ENCODE measurements around the gene SLC4A5.

The SLC4A5 gene

DNA sequence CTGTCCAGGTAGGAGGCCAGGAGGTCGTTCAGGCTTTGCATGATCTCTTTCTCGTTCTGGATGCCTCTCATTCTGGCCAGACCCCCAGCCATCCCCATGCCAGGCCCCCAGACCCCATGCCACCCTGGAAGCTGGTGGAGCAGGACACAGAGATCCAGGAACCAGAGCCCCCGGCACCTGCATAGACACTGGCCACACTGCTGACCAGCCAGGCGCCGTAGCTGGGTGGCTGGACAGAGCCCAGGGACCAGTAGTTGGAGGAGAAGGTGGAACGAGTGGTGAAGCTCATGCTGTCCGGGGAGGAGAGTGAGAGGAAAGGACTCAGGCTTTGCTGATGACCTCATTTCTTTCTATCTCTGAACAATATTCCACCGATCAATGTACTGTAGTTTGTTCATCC is 35.5 kb downstream of the SLC4A5 start:
- DNase-seq, result no peak

DNA sequence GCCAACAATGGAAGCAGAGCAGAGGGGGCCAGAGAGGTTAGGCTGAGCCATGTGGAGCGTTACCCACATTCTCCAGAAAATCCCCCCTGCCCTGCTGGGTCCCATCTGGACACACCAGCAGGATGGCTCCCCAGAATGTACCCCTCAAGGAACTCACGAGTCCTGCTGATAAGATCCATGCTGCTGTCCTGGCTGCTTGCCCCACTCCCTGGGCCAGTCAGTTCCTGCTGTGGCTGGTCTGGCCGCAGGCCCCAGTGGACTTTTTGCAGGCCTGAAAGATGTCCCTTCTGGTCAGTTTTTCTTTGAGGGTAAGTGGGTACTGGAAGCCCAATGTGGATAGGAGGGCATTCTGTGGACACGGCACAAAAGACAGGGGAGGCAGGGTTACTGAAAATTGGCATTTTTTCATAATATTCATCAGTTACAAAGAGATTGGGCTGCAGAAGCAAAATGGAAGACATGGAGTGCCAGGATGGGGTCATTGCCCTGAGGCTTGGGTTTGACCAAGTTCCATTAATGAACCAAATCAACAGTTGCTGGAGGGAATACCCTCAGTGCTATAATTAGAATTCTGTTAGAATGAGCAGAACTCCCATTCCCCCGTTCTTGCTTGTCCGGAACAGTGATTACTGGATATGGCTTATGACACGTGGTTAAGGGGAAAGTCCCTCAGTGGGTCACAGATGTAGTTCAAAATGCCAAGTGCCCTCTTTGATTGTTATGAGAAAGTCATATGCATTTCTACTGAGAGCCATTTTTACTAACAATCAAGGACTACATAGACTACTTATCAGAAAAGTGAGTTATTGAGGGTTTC is 38.7 kb downstream of the SLC4A5 start:
- no peak for DNase-seq

DNA sequence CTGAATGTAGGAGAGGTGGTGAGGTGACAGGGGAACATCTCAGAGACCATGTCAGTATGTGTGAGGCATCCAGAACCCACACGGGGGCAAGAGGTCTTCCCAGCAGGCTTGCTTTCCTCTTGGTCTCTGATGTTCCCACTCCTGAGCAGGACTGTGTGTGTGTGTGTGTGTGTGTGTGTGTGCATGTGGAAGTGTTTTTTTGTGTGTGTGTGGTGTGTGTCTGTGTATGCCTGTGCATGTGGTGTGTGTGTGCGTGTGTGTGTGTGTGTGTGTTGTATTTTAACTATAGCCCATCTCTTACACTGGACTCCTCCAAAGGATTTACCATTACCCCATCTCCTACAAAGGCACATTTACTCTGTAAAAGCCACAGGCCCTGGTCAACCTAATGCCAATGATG is 40.4 kb downstream of the SLC4A5 start:
- no peak for DNase-seq

DNA sequence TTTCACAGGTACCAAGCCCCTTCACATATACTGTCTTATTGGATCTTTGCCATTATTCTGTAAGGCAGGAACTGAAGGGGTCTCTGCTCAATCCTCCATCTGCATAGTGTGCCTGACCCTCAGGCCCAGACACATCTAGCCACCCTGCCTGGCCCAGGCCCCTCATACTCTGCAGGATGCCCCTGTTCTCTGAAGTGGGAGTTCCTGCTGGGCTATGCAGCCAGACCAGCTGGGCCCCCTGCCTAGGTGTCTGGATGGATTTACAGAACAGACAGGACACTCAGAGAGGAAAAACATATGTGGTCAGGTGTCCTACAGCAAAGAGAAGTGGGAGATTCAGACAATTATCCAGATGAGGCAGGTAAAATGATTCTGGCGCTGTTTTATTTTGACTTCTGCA is 42.0 kb downstream of the SLC4A5 start:
- no peak for DNase-seq

DNA sequence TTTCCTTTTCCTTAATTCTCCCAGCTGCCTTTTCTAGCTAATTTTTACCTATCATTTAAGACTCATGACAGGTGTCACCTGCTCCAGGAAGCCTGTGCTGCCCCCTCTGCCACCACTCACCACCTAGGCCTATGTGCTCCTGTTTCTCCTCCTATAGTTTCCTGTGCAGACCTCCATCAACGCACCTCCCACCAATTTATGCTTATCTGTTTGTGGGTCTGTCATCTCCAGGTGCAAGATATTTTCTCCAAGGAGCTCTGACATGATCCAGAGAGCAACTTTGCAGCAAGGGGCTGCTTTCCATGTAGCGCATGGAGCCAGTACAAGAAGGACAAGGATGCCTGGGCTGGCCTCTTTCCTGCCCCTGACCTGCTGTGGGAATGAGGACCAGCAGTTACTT is 42.7 kb downstream of the SLC4A5 start:
- DNase-seq, result no peak

DNA sequence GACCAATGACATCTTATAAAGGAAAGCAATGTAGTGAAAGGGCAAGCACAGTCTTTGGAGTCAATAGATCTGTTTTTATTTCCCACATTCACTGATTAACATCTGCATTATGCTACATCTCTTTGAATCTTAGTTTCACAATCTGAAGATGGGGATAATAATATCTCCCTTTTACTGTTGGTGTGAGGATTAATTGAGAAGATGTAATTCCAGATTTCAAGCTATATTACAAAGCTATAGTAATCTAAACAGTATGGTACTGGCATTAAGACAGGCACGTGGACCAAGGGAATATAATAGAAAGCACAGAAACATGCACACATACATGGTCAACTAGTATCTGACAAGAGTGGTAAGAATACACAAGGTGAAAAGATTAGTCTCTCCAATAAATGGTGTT is 45.3 kb downstream of the SLC4A5 start:
- no peak for DNase-seq

DNA sequence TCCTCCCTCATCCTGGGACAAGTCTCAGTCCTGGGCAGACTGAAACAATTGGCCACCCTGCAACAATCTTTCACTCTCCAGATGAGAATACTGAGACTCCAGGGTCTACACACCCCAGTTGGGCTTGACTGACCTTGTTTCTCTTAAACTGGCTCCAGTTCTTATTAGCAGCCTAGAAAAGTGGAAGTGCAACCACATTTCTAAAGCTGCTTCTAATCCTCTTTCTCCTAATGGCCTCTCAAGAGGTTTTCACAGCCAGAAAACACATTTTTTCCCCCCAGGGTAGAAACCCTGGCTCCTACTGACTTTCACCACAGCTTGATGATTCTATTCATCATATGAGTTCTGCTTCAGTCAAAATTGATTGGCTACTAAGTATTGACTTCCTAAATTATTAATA is 45.8 kb downstream of the SLC4A5 start:
- DNase-seq, result no peak

DNA sequence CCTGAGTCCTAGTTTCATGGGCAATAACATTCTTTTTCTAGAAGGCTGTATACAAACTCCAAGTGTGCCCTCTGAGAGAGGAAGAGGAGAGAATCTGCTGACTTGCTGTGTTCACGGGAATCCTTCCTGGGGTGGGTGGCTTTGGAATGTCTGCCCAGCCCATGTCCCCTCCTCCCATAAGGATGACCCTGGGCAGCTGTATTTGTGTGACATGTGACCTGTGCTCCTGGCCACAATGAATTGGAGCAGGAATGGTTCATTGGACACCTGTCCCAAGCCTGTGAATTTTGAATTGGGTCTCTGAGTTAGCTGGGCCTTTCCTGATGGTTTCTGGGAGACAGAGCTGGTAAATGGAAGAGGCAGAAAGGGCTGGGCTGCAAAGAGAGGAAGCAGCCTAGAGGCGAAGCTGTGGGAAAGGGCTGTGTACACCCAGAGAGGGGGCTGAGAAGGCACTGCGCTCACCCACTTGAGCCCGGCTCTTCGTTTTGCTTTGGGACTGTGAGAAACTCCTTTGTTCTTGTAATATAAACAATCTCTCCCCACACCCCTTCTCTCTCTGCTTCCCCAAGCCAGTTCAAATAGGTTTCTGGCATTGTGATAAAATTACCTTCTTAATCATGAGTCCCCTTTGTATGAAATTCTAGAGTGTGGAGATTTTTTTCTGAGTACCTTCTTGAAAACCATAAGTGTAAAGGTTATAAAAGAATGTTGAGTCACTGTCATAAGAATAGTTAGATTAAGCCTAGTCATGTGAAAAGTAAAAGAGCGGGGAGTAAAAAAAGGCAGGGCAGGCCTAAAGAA is 49.8 kb downstream of the SLC4A5 start:
- no peak for DNase-seq

DNA sequence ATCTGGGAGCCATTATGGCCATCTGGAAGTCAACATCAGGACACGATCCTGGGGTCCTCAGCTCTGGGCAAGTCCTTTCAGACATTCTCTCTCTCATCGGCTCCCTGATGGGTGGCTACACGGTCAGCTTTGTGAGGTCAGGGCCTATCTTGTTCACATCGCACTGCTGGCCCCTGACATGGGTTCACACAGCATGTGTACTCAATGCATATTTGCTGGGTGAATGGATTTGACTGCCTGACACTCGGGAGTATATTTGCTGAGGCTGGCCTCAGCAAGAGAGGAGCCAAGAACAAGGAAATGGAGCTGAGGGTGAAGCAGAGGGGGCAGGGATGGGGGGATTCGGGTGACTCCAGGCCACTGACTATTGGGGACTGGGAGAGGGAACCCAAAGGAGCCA is 50.5 kb downstream of the SLC4A5 start:
- no peak for DNase-seq

DNA sequence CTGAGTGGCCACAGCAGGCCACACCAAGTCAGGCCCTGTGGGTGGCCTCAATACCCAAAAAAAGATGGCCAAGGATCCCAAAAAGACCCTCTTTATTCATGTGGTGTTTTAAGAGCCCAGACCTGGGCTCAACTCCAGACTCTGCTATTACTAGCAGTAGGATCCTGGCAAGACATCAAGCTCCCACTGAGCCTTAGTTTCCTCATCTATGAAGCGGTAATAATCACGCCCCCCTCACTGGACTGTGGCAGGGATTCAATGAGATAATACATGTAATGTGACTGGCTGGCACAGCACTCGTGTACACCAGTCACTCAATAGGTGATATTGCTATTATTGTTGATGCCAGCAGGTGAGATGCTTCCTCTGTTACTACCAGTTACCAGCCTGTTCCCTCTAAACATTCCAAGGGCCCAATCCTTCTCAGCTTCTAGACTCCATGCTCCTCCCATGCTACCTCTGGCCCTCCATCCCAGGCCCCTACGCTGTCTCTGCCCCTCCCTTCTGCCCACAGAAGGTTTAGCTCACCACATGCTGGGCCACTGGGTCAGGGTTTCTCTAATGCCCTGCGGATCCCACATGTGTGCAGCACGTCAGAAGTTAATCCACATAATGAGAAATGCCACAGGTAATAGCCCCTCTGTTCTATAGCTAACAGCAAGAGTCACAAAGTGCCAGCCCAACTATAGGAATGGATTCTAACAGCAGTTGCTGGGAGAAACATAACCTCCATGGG is 51.2 kb downstream of the SLC4A5 start:
- no peak for DNase-seq

DNA sequence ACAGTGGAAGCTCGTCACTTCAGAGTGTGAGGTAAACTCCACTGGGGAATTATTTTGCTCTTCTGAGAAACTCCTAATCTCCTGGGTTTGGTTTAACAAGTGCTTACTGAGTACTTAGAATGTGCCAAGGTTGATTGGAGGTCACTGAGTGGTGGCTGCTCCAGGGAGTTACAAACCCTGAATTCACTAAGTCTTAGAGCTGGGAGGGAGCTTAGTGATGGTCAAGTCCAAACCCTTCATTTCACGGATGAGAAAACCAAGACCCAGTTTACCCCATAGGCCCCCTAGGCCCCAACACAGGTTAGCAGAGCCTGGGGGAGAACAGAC is 52.0 kb downstream of the SLC4A5 start:
- DNase-seq, result no peak

DNA sequence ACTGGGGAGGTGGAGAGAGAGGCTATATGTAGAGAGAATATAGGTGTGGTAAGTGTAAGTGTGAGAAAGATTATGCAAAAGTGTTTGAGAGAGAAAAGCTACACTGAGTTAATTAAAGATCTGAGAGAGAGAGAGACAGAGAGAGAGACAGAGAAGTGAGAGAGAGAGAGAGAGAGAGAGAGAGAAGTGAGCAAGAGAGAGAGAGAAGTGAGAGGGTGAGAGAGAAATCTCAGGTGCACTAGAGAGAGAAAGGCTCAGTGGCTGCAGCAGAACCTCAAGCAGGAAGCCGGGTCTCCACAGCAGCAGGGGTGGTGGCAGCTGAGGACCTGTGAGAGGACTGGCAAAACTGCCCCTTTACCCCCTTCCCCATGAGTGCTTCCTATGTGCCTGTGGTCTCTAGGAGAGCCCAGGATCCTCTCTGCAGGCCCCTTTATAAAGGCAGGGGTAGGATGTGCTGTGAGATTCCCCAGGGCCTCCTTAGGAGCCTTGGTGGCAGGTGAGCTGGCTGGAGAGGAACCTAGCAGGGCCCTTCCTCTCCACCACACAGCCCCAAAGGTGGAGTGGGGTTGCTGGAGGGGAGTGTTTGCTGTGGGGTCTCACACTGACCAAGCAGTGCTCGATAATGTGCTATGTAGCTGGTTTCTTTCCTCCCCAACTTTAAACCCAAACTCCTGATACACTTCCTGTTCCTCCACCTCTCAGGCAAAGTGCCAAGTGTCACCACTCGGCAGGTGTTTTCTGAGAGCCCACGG is 52.6 kb downstream of the SLC4A5 start:
- DNase-seq, result peak; percentile 15

DNA sequence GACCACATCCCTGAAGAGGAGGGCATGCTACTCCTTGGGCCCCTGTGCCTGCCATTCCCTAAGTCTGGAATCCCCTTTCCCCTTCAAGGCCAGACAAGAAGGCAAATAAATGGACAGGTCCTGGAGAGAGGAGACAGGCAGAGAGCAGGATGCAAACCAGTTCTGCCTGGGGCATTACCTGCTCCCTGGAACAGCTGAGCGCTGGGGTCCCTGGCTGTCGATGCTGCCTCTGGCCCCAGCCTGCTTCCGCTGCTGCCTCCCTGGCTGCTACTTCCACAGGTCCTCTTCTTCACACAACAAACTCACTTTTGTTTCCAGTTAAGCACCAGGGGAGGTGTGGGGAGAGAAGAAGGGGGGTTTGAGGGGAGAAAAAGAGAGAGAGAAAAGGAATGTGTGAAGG is 53.1 kb downstream of the SLC4A5 start:
- DNase-seq, result peak; percentile 11

DNA sequence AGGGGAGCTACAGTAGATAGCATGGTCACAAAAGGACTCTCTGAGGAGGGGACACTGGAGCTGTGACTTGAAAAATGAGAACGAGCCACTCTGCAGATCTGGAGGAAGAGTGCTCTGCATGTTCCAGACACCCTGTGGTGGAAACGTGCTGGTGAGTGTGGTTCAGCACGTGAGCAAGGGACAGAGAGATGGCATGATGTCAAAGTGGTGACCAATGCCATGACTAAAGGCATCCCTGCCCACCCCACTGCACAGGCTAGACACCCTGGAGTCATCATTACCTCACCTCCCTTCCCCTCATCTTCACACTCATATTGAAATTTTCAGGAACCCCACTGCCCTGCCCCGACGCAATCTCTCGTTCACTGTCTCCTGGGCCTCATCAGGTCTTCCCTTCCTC is 56.5 kb downstream of the SLC4A5 start:
- no peak for DNase-seq

DNA sequence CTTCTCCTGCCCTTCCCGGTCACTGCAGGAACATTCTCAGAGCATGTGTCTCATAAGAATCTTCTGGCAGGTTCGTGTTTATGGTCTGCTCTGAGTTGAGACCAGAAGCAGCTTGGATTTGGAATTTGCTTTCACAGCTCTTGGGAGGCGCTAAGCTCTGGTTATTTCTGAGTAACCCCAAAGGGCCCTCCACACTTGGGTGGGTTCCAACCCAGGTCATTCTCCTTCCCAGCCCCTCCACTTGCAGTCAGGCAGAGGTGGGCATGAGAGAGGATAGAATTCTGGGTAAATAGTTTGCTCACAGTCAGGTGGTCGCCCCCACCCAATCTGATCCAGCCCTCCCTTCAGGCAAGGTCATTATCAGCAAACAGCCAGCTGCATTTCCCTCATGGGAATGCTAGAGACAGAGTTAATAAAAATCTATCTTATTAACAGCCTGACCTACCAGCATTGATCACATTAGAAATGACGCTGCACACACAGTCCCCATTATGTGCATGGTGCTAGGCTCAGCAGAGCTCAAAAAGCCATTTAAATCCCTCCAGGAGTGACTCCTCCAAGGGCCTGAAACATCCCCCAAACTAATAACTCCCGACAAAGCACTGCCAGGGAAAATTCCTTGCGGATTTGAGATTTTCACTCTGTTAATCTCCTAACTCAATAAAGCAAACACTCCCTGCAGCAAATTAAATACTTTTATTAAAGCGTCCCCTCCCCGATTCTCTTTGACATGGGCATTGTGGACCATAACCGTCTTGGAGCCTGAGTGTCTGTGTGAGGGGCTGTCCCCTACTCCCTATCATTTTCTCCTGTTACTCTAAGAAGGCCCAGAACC is 61.9 kb downstream of the SLC4A5 start:
- no peak for DNase-seq

DNA sequence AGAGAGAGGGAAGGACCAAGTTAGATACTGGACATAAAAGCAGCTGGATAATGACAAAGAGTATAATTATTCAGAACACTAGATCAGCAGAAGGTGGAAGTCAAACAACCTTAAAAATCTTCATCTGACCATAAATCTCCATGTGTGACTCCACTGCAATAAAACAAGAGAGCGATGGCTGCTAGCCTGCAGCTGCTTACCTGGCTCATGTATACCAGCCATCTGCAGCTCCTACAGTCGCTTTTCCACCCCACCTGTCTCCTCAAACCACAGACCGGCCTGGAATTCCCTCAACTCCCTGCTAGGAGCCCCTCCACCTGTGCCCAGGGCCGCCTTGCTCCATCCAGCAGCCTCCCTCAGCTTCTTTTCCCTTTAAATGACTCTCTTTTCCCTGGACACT is 64.5 kb downstream of the SLC4A5 start:
- DNase-seq, result no peak

DNA sequence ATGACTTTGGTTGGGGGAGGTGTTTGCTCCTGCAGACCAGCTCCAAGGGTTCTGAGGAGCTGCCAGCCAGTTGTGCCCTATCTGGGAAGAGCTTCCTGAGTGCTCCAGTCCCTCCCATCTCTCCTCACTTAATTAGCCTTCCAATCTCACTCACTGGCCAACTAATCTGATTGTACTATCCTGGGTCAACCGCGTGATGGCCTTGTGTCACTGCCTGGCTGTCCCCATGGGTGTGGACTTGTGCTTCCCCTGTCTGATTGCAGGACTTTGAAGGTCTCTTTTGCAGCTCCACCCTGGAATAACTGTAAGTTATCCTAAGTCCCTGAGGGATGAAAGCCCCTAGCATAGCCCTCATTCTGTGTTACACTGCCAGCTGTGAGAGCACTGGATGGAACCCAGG is 65.0 kb downstream of the SLC4A5 start:
- no peak for DNase-seq

DNA sequence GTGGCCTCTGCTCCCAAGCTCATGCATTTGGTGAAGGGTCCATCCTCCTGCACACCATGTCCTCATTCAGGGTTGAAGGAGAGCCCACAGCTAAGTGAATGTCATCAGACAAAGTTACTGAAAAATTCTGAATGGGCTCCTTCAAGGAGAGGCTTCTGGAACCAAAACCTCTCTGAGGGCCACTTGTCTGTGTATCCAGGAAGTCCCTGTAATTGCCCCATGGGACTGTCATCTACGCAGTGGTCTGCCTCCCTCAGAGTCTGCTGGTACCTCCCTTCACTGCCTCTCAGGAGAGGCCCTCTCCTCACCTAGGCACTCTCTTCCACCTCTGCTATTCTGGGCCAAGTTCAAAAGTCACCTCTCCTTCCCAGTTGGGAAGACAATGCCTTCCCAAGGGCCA is 68.0 kb downstream of the SLC4A5 start:
- no peak for DNase-seq

DNA sequence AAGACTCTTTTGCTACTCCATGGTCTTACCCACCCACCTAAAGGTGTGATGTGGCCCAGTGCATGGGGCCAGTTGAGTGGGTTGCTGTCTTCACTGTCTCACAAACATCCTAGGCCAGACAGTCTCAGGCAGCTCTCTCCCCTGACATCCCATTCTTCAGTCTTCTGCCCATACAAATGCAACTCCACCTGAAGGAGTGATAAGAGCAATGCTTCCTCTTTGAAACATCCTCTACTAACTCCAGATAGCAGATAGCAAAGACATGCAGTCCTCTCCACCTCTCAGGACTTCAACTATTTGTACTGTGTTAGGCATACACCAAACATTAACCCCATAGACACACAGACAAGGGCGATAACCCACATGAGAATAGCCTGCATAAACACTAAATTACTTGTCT is 73.5 kb downstream of the SLC4A5 start:
- no peak for DNase-seq

DNA sequence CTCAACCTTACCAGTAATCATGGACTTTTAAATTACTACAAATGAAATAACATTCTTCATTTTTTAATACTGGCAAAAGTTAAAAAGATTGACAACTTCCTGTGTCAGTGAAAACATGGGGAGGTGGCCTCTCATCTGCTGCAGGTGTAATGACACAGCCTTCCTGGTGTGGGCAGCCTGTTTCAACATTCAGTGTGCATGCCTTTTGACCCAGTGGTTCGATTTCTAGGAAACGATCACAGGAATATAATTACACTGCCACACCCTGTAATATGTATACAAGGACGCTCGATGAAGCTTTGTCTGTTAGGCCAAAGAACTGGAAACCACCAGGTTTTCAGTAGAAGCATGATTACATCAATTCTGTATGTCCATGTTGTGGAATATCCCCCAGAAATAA is 76.1 kb downstream of the SLC4A5 start:
- DNase-seq, result no peak

DNA sequence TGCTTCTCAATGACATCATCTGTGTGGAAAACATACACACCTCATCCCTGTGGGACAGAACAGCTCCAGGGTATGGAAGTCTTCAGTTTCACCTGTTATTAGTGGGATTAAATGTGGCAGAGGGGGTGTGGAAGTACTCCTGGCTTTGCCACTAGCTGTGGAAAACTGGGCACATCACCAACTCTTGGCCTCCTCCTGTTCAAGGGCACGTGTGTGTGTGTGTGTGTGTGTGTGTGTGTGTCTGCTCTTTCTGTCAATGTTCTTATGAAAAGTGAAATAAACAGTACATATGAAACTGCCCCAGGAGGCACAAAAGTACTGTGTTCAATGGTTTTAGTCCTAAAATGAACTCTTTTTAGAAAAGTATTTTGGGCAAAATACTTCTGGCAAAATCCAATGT is 78.9 kb downstream of the SLC4A5 start:
- DNase-seq, result no peak

DNA sequence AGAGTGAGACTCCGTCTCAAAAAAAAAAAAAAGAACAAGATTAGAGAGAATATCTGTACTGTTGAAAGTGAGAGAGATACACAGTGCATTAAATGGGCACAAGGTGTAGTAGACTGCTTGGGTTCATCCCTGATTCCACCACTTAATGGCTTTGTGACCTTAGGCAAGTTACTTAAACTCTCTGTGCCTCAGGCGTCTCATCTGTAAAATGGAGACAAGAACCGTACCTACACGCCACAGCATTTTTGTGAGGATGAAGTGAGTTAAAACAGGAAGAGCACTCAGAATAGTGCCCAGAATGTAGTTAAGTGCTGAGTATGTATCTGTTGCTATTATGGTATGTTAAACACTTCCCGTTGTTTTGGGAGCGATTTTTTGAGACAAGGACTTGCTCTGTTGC is 80.5 kb downstream of the SLC4A5 start:
- DNase-seq, result no peak
